Fibroblast of lung (primary cell): ENCODE data around the gene TMCC1.

ENCODE experiments used
- EZH2 ChIP-seq: IDR thresholded peaks from 2 replicates; pipeline ENCODE4 v1.5.1; 2012; ENCODE audit warnings: low read length, control low read depth, mild to moderate bottlenecking; ENCODE audit errors: missing control alignments
- TF ChIP-seq, protein P1 (sequence below), 2 donors: IDR thresholded peaks in 1 of 2; conservative IDR thresholded peaks in 1 of 2; 1 replicate in 1 of 2; 2 replicates in 1 of 2; pipeline ENCODE4 v1.5.1; 2011 to 2012; ENCODE audit warnings: low read length in 2 of 2, control low read depth in 1 of 2, inconsistent platforms in 1 of 2, low read depth in 1 of 2, mild to moderate bottlenecking in 1 of 2

DNA sequence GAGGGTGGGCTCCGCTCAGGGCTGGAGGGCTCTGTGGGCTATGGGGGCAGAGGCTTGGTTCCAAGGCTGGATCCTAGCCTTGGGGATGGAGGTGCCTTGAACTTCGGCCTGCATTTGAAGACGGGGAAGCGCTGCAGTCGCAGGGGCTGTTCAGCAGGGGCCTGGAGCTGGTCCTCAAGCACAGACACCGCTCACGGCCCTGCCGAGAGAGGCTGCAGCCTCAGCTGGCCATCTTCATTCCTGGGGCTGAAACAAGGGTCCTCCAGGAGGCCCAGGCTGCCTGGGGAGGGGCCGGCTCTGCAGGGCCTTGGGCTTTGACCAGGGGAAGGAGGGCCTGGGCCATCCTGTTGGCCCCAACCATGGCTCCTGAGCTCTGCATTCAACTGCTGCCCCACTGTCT lies 261.5 kb downstream of the TMCC1 start:
- TF ChIP-seq, protein P1, sequence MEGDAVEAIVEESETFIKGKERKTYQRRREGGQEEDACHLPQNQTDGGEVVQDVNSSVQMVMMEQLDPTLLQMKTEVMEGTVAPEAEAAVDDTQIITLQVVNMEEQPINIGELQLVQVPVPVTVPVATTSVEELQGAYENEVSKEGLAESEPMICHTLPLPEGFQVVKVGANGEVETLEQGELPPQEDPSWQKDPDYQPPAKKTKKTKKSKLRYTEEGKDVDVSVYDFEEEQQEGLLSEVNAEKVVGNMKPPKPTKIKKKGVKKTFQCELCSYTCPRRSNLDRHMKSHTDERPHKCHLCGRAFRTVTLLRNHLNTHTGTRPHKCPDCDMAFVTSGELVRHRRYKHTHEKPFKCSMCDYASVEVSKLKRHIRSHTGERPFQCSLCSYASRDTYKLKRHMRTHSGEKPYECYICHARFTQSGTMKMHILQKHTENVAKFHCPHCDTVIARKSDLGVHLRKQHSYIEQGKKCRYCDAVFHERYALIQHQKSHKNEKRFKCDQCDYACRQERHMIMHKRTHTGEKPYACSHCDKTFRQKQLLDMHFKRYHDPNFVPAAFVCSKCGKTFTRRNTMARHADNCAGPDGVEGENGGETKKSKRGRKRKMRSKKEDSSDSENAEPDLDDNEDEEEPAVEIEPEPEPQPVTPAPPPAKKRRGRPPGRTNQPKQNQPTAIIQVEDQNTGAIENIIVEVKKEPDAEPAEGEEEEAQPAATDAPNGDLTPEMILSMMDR (conservative IDR thresholded peaks at IDR 0.05 in 1 of 2, IDR thresholded peaks at IDR 0.05 in 1 of 2; ENCODE audit: low read depth in 1 of 2, low read length in 2 of 2) = no peak
- no peak for TF ChIP-seq EZH2
